H9 (cell line): ENCODE results near the gene UPK2. TPM values are rescaled to one million over a fixed set of nuclear protein-coding genes. Genes with fewer than 3 reads are reported as not detected.

ENCODE experiments used
- DNase-seq: peaks from one replicate; pipeline ENCODE4 v3.0.0-alpha.2; 2017
- H2AFZ ChIP-seq: one replicate; pipeline ENCODE4 v1.6.1; 2013; ENCODE audit warnings: mild to moderate bottlenecking, low read length, control low read depth, moderate library complexity
- H2AK5ac ChIP-seq: 2 replicates; pipeline ENCODE4 v1.6.1; 2013; ENCODE audit warnings: low read length, control low read depth, mixed read lengths; ENCODE audit not compliant: insufficient read length
- H2BK120ac ChIP-seq: one replicate; pipeline ENCODE4 v1.6.1; 2013; ENCODE audit warnings: low read depth, mild to moderate bottlenecking, low read length, control low read depth, inconsistent platforms; ENCODE audit not compliant: poor library complexity, severe bottlenecking
- H2BK12ac ChIP-seq: 2 replicates; pipeline ENCODE4 v1.6.1; 2013; ENCODE audit warnings: low read length, control low read depth, mixed read lengths, low read depth; ENCODE audit not compliant: insufficient read length
- H2BK15ac ChIP-seq: 2 replicates; pipeline ENCODE4 v1.6.1; 2013; ENCODE audit warnings: low read depth, low read length, control low read depth
- H2BK20ac ChIP-seq: one replicate; pipeline ENCODE4 v1.6.1; 2013; ENCODE audit warnings: low read depth, mild to moderate bottlenecking, low read length, control low read depth, inconsistent platforms; ENCODE audit not compliant: poor library complexity, severe bottlenecking
- H2BK5ac ChIP-seq: 2 replicates; pipeline ENCODE4 v1.6.1; 2013; ENCODE audit warnings: low read length, control low read depth, mixed read lengths; ENCODE audit not compliant: insufficient read length
- H3K14ac ChIP-seq: 2 replicates; pipeline ENCODE4 v1.6.1; 2013; ENCODE audit warnings: low read length, control low read depth; ENCODE audit not compliant: insufficient read depth
- H3K18ac ChIP-seq: 2 replicates; pipeline ENCODE4 v1.6.1; 2013; ENCODE audit warnings: low read depth, mild to moderate bottlenecking, mixed read lengths, low read length, control low read depth; ENCODE audit not compliant: insufficient read length
- H3K23ac ChIP-seq: 2 replicates; pipeline ENCODE4 v1.6.1; 2013; ENCODE audit warnings: low read length, control low read depth, mixed read lengths, low read depth; ENCODE audit not compliant: insufficient read length
- H3K23me2 ChIP-seq: 2 replicates; pipeline ENCODE4 v1.6.1; 2013; ENCODE audit warnings: low read depth, mild to moderate bottlenecking, mixed read lengths, low read length, control low read depth; ENCODE audit not compliant: insufficient read length, poor library complexity, severe bottlenecking
- H3K27ac ChIP-seq: 2 replicates; pipeline ENCODE4 v1.5.1; 2013; ENCODE audit warnings: low read length, control low read depth, mixed read lengths, low read depth; ENCODE audit not compliant: insufficient read length
- H3K27me3 ChIP-seq: 2 replicates; pipeline ENCODE4 v1.6.1; 2013; ENCODE audit warnings: low read length, control low read depth, inconsistent platforms; ENCODE audit not compliant: insufficient read depth
- H3K4ac ChIP-seq: 2 replicates; pipeline ENCODE4 v1.6.1; 2013; ENCODE audit warnings: low read depth, mild to moderate bottlenecking, control low read depth, inconsistent platforms, low read length, moderate library complexity
- H3K4me1 ChIP-seq: 2 replicates; pipeline ENCODE4 v1.6.1; 2013; ENCODE audit warnings: low read length, control low read depth, inconsistent platforms; ENCODE audit not compliant: insufficient read depth
- H3K4me2 ChIP-seq: 2 replicates; pipeline ENCODE4 v1.6.1; 2013; ENCODE audit warnings: low read length, control low read depth, mixed read lengths; ENCODE audit not compliant: insufficient read length, insufficient read depth
- H3K56ac ChIP-seq: 2 replicates; pipeline ENCODE4 v1.6.1; 2013; ENCODE audit warnings: low read depth, mild to moderate bottlenecking, mixed read lengths, low read length, control low read depth; ENCODE audit not compliant: insufficient read length
- H3K79me1 ChIP-seq: 2 replicates; pipeline ENCODE4 v1.6.1; 2013; ENCODE audit warnings: low read depth, mild to moderate bottlenecking, moderate library complexity, low read length, control low read depth, inconsistent platforms; ENCODE audit not compliant: insufficient read depth, poor library complexity, severe bottlenecking
- H3K79me2 ChIP-seq: 2 replicates; pipeline ENCODE4 v1.6.1; 2013; ENCODE audit warnings: low read length, control low read depth, inconsistent platforms; ENCODE audit not compliant: insufficient read depth
- H3K9ac ChIP-seq: 2 replicates; pipeline ENCODE4 v1.6.1; 2013; ENCODE audit warnings: low read length, control low read depth, mixed read lengths; ENCODE audit not compliant: insufficient read length; ENCODE audit errors: extremely low read depth
- H3K9me3 ChIP-seq: one replicate; pipeline ENCODE4 v1.6.1; 2013; ENCODE audit warnings: low read depth, low read length, inconsistent platforms; ENCODE audit not compliant: control insufficient read depth
- H3T11ph ChIP-seq: one replicate; pipeline ENCODE4 v1.6.1; 2013; ENCODE audit warnings: mild to moderate bottlenecking, low read length, control low read depth, inconsistent platforms
- H4K20me1 ChIP-seq: one replicate; pipeline ENCODE4 v1.6.1; 2013; ENCODE audit not compliant: control insufficient read depth, insufficient read length, insufficient read depth
- H4K5ac ChIP-seq: 2 replicates; pipeline ENCODE4 v1.6.1; 2013; ENCODE audit warnings: low read depth, mild to moderate bottlenecking, mixed read lengths, low read length, control low read depth; ENCODE audit not compliant: insufficient read length
- H4K8ac ChIP-seq: replicated peaks from 2 replicates; pipeline ENCODE4 v1.6.1; 2013; ENCODE audit warnings: low read length, control low read depth, mixed read lengths, low read depth; ENCODE audit not compliant: insufficient read length
- H4K91ac ChIP-seq: 2 replicates; pipeline ENCODE4 v1.6.1; 2013; ENCODE audit warnings: low read depth, mild to moderate bottlenecking, moderate library complexity, mixed read lengths, low read length, control low read depth; ENCODE audit not compliant: insufficient read length
- H3K27ac Mint-ChIP-seq, 3 experiments: 2 replicates in 2 of 3; 3 replicates in 1 of 3; pipeline ENCODE4 v1.8.0; 2020 to 2021; ENCODE audit warnings: mixed read lengths in 3 of 3, mild to moderate bottlenecking in 1 of 3, moderate library complexity in 1 of 3
- H3K27me3 Mint-ChIP-seq: 2 replicates; pipeline ENCODE4 v1.8.0; 2021; ENCODE audit warnings: low read depth, mild to moderate bottlenecking, moderate library complexity, mixed read lengths
- H3K36me3 Mint-ChIP-seq, 3 experiments: 2 replicates in 2 of 3; 3 replicates in 1 of 3; pipeline ENCODE4 v1.8.0; 2020 to 2021; ENCODE audit warnings: low read depth in 3 of 3, mixed read lengths in 3 of 3; ENCODE audit not compliant: insufficient read depth in 1 of 3
- H3K4me1 Mint-ChIP-seq, 2 experiments: 2 replicates each; pipeline ENCODE4 v1.8.0; 2020; ENCODE audit warnings: mixed read lengths in 2 of 2
- H3K4me3 Mint-ChIP-seq, 2 experiments: 2 replicates in 1 of 2; 3 replicates in 1 of 2; pipeline ENCODE4 v1.8.0; 2020 to 2021; ENCODE audit warnings: mild to moderate bottlenecking in 2 of 2, mixed read lengths in 2 of 2, moderate library complexity in 1 of 2
- H3K9me3 Mint-ChIP-seq, 2 experiments: 2 replicates in 1 of 2; 3 replicates in 1 of 2; pipeline ENCODE4 v1.8.0; 2020; ENCODE audit warnings: mild to moderate bottlenecking in 2 of 2, mixed read lengths in 2 of 2, moderate library complexity in 1 of 2
- CTCF ChIP-seq: fragments of 200-600 bp; sonication (generic); conservative IDR thresholded peaks from 3 replicates; pipeline ENCODE4 v1.8.0; 2021; ENCODE audit warnings: antibody characterized with exemption, mild to moderate bottlenecking
- WGBS: extraction: QIAGEN DNeasy Blood & Tissue Kit; methylation state at CpG from one replicate; pipeline ENCODE4 v1.1.7; 2013; ENCODE audit warnings: missing lambda C conversion rate, low lambda C conversion rate, mixed read lengths; ENCODE audit not compliant: insufficient read length; ENCODE audit errors: extremely low coverage; 5-methylcytosine and 5-hydroxymethylcytosine counted together
- total RNA-seq: library from RNA; stranded (reverse); gene quantifications from 2 replicates; pipeline ENCODE4 v1.2.1, GENCODE V29; 2021

UPK2 gene
- total RNA-seq, 1 experiment from 2014 or later, result 0.33 TPM

- peaks cover 13 to 15% of the 10 kb centered on the region in 2 experiments for H3K4me1 Mint-ChIP-seq
- no peak overlapping the region for H2AFZ ChIP-seq
- H3K9me3 ChIP-seq, result no peaks in the 10 kb centered on the region
- H3K4me3 Mint-ChIP-seq, result no peak overlapping the region
- H3K79me2 ChIP-seq, result no peaks in the 10 kb centered on the region
- no peak overlapping the region for H3K4me2 ChIP-seq
- peaks cover 10% of the 10 kb centered on the region for H3K23me2 ChIP-seq
- peaks cover 26% of the 10 kb centered on the region for H3K27me3 Mint-ChIP-seq
- no peak overlapping the region for H4K5ac ChIP-seq
- no peaks in the 10 kb centered on the region for H4K20me1 ChIP-seq
- WGBS, result no CpG with 5 or more reads among the region's 4 CpGs
- H3K9me3 Mint-ChIP-seq, result no peaks in the 10 kb centered on the region
- H3K9ac ChIP-seq, result no peak overlapping the region
- H4K91ac ChIP-seq, result no peak overlapping the region
- H2BK12ac ChIP-seq, result no peak overlapping the region
- H2BK20ac ChIP-seq, result no peak overlapping the region
- no peak overlapping the region for H3K4ac ChIP-seq
- no peak overlapping the region for H3K27ac ChIP-seq
- H3K27me3 ChIP-seq, result 0 out of 2 replicates have a peak, but pooled peaks cover 2% of the 10 kb centered on the region
- H3K18ac ChIP-seq, result no peak overlapping the region
- H4K8ac ChIP-seq, result no peak overlapping the region
- no peak for TF ChIP-seq CTCF
- no peak overlapping the region for H2BK5ac ChIP-seq
- peak overlapping the region in 1 of 3 experiments; percentile 46; a peak in 1 of 7 replicates for H3K27ac Mint-ChIP-seq
- no peak overlapping the region for H3K23ac ChIP-seq
- no peaks in the 10 kb centered on the region for H3K36me3 Mint-ChIP-seq
- H3K4me1 ChIP-seq, result no peaks in the 10 kb centered on the region
- H3K14ac ChIP-seq, result no peak overlapping the region
- no peak overlapping the region for H2AK5ac ChIP-seq
- no peak overlapping the region for H3K56ac ChIP-seq
- no peaks in the 10 kb centered on the region for H3K79me1 ChIP-seq
- no peak overlapping the region for H2BK120ac ChIP-seq
- no peak overlapping the region for H2BK15ac ChIP-seq
- DNase-seq, result no peak
- H3T11ph ChIP-seq, result no peak overlapping the region
Observed at GRCh38 chr11:118933486-118933885, 22.6 kb upstream of the UPK2 start.
